GM19372 (cell line): Measurements from ENCODE around the gene F11R.
"Not testable (repeated sequence)": the region's sequence is repeated elsewhere in the genome, so short reads cannot be mapped to it uniquely, and the experiment has no call there.

ENCODE experiments used
- ATAC-seq: cut with Tn5 transposase; IDR thresholded peaks from one replicate; pipeline ENCODE4 v1.9.1; 2021; ENCODE audit warnings: mild to moderate bottlenecking, low read depth, moderate library complexity; ENCODE audit not compliant: unreplicated experiment

Gene F11R

DNA sequence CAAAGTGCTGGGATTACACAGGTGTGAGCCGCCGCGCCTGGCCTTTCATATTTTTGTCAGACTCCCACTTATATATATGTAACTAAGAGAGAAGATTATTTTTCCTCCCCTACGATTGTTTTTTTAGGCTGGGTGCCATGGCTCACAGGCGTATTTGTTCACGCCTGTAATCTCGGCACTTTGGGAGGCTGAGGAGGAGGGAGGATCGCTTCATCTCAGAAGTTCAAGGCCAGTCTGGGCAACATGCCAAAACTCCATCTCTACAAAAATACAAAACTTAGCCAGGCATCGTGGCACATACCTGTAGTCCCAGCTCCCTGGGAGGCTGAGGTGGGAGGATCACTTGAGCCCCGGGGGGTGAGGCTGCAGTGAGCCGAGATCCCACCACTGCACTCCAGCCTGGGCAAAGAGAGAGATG, 42.4 kb downstream of the F11R start:
- ATAC-seq: no peak

DNA sequence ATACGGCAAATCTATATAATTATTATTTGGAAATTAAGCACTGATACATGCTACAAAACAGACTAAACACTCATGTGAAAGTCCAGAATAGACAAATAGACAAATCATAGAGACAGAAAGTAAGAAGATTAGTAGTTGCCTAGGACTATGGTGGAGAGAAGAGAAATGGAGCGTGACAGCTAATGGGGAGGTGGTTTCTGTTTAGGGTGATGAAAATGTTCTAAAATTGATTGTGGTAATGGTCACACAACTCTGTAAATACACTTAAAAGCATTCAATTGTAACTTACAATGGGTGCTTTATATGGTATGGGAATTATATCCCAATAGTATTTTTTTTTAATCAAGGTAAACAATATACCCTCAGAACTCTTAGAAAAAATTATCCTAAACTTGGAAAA, 45.9 kb downstream of the F11R start:
- no peak for ATAC-seq

DNA sequence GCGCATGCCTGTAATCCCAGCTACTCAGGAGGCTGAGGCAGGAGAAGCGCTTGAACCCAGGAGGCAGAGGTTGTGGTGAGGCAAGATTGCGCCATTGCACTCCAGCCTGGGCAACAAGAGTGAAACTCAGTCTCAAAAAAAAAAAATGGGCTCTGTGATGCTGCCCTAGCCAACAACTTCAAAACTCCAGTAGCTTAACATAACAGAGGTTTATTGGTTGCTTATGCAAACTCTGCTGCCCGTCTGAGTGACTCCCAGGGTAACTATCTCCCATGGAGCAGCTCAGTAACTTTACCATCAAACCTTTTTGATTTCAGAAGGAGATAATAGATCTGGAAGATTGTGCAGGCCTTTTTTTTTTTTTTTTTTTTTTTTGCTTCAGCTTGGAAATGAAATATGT, 47.5 kb downstream of the F11R start:
- ATAC-seq: no peak

DNA sequence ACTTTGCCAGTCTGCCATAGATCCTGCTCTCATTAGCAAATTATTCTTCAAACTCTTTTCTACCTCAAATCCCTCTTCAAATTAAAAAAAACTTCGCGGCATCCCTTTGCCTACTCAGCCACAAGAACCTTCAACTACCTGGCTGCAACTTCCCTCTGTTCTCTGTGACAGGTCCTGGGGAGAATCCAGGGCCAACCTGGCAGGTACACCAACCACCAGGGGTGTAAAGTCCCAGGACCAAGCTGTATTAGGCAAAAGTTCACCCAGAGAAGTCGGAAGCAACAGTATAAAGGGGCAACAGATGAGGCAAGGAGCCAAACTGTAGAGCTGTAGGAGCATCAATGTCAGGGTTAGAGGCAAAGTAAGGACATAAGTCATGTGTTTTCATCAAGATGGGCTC, 48.0 kb downstream of the F11R start:
- no peak for ATAC-seq

DNA sequence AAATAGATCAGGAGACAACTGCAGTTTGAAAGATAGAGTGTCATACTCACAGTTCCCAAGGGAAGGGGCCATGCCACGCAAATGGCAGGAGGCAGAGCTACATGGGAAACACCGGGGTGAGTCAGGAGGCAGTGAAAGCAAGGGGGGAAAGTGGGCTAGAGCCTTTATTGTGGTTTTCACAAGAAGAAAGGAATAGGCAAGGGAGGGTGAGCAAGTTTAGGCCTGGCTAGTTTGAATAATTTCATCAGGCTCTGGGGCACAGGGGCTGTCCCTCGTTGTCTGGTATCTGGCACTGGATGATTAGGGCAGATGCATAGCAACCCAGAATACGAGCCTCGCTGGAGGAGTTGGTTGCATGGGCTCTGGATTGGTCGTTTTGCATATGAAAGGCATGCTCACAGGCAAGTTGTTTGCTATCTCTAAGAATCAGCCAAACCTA, 49.3 kb downstream of the F11R start:
- no peak for ATAC-seq

DNA sequence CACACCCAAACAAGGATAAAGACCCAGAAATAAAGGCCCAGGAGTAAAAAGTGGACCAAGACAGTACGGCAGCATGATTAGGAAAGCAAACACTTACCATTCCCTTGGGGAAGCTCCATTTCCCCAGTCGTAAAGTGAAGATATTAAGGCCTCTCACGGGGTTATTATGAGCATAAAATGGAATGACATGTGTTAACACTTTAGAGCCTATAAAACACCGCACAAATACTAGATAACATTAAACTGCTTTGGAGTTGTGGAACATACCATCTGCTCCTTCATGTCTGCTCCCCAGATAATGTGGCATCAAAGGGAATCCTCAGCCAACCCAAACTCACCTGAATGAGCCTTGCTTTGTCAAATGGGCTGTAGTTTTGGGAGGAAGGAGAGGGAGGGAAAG, 57.4 kb downstream of the F11R start:
- no peak for ATAC-seq

DNA sequence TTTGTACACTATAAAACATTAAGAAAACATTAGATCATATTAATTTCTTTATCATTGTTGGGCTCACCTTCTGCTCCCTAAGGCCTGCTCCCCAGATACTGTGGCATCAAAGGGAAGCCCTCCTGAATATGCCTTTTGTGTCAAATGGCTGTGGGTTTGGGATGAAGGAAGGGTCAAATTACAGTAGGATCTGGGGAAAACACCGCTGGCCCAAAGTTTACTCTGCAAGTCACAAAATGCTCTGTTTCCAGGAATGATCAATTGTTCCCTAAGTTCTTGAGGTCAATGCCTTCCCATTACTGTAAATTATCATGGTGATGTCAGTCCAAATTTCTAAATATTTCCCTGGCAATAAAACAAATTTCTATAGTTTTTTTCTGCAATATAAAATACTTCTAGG, 59.5 kb downstream of the F11R start:
- ATAC-seq: no peak

DNA sequence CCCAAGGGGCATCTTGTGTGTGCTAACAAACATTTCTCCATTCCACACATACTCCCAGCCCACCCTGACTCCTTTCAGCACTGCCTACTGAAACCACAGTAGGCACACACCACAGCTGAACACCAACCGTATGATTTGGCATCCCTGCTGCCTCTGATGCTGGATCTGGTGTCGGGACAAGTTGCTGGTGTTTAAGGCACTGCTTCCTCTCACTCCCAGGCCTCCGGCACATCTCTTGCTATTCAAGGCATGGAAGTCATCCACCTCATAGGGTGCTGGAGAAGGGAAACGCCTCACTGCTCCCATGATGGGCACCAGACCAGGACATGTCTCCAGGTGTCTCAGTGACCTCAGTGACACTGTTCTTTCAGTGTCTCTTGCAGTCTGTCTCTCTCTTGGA, 64.0 kb downstream of the F11R start:
- no peak for ATAC-seq

DNA sequence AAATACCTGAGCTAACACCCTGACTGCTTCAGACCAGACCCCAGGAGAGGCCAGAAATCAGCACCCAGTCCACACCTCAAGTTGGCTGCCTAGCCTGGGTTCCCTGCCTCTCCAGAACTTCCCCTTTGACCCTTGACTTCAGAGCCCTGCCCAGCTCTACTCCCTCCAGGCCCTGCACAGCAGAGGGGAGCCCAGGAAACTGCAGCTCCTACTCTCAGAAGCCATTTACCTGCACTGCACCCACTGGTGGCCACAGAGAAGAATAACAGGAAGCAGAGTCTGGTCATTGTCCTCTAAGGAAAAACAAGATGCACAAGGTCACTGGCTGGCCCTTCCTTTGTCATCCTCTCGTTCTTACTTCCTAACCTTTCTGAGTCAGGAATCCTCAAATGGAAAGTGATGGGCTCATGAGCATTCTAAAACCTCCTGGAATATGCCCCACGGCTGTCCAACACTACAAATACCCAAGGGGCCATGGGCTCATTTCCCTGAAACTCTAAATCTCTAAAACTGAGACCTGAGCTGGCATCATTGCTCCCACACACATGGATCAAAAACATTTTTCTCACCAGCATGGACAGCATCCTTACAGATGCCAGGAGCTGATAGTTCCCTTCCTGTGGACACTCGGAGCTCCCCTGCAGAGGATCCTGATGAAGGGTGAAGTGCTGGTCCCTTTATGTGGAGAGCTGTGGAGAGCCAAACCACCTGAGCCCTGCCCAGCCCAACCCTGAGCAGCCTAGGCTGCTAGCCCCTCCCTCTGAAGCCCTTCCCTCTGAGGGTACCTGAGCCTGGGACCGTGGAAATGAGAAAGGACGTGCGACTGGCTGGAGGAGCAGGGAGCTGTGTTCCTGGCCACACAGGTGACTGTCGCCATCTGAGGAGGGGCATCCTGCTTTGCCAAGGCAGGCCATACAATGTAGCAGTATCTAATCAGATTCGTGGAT, 66.5 kb downstream of the F11R start, which contains the start of gene ITLN2:
ITLN2 (minus strand) TSS at position 652 of the 947 bp plus-strand sequence; CDS start at position 584, 68 bp downstream.
- ATAC-seq: no peak

DNA sequence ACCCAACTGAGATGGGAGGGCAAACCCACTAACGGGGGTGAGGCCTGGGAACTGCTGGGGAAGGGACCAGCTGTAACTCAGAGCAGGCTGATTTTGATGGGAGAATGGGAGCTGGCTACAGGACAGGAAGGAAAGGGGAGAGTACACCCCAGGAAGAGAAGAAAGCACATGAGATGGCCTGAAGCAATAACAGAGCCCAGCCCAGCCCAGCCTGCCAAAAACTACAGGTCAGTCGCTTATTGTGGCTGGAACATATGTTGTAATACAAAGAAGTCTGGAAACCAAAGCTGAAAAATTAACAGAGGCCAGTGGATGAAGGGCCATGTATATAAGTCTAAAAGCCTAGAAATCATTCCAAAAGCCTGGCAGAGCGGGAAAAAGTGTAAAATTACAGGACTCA, 67.9 kb downstream of the F11R start:
- ATAC-seq: no peak

DNA sequence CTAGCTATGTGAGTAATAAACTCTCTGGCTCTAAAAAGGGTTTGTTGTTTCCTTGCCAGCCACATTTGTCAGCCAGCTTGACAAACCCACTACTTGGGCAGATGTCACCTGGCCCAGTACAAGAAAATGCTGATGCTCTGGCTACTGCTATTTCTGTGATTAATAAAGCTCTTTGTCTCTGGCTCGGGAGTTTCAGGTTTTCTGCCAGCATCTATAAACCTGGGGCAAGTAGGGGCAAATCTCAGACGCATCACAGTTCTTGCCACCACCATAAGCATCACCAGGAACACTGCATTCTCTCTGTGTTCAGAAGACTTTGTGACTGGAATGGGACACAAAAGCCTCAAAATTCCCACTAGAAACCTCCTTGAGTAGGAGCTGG, 68.8 kb downstream of the F11R start:
- ATAC-seq: no peak

DNA sequence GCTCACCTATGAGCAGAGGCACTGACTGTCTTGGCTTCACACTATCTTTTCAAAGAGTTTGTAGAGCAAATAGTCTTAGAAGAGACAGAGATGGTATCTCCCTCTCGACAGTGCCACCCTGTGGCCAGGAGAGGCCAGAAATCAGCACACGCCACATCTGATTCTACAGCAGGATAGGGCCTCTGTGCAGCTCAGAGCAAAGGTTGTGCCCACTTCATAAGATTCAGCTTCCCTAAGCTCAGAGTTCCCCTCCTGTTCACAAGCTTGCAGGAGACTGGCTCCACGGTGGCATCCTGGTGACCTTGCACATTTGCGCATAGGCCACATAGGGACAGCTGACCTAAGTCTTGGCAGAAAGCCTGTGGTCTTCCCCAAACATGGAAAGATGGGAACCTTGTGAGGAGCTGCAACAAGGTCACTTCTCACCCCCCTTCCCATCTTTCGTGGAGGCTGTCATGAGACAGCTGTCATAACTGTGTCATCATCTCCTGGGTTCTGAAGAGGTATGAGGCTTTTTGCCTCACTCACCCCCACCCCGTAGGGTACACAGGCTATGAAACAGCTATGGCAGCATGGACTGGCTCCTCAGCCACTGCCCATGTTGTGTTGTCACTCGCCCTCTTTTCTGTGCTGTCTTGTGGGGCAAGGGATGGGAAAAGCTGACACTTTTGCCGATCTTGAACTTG, 69.4 kb downstream of the F11R start:
- no peak for ATAC-seq

DNA sequence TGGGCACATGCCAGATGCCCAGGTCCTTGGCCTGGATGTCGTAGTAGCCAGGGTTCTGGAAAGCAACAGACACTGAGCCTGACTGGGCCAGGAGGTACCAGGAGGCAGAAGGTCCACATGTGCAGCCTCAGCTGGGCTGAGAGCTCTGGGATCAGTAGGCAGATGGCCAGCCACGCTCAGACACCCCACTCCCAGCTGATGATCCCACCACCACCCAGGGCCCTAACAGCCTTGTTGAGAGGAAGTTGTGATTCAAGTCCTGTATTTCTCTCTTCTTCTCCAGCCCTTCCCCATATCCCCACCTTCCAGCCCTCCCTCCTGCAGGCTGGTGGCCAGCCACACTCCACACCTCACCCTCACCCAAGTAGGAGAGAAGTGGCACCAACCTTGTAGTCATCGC, 70.3 kb downstream of the F11R start:
- no peak for ATAC-seq

DNA sequence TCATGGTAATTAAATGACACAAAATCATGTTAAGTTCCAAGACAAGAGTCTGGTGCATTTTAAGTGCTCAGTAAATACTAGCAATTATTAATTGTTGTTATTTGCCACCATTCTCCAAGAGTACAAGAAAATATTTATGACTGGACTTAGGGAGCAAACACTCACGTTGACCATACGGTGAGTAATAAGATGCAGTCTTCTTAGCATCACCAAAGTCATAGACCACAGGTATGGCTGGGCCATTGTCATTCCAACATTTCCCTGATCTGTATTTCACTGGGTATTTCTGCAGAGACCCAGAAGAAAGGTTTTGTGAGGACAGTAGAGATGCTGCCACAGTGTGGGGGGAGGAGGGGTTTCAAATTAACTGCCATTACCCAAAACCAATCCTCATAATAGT, 71.1 kb downstream of the F11R start:
- no peak for ATAC-seq

DNA sequence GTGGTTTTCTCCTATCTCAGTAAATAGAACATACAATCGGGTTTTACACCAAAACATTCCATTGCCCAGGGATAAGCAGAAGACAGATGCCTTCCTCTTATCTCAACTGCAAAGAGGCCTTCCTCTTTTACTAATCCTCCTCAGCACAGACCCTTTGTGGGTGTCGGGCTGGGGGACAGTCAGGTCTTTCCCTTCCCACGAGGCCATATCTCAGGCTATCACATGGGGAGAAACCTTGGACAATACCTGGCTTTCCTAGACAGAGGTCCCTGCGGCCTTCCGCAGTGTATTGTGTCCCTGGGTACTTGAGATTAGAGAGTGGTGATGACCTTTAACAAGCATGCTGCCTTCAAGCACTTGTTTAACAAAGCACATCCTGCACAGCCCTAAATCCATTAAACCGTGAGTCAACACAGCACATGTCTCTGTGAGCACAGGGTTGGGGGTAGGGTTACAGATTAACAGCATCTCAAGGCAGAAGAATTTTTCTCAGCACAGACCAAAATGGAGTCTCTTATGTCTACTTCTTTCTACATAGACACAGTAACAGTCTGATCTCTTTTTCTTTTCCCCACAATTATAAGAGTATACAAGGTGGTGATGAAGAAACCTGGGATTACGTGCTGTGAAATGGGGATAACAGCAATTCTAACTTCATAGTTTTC, 71.6 kb downstream of the F11R start:
- not testable (repeated sequence) for ATAC-seq

DNA sequence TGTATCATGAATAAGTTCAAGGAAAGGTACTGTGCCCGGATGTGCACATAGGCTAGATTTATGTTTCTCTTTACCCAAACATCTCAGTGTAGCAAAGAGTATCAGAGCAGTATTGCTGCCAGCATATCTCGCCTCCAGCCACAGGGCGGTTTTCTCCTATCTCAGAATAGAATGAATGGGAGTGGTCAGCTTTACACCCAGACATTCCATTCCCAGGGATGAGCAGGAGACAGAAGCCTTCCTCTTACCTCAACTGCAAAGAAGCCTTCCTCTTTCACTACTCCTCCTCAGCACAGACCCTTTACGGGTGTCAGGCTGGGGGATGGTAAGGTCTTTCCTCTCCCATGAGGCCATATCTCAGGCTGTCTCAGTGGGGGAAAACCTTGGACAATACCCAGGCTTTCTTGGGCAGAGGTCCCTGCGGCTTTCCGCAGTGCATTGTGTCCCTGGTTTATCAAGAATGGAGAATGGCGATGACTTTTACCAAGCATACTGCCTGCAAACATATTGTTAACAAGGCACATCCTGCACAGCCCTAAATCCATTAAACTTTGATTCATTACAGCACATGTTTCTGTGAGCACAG, 73.7 kb downstream of the F11R start:
- not testable (repeated sequence) for ATAC-seq

DNA sequence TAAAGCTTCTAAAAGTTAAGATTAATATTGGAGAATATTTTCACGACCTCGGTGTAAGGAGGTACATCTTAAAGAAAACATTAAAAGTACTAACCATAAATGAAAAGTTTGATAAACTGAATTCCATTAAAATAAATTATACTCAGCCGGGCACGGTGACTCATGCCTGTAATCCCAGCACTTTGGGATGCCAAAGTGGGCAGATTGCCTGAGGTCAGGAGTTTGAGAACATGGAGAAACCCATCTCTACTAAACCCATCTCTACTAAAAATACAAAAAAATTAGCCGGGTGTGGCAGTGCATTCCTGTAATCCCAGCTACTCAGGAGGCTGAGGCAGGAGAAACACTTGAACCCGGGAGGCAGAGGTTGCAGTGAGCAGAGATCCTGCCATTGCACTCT, 75.1 kb downstream of the F11R start:
- ATAC-seq: not testable (repeated sequence)
